H1 (cell line): ENCODE data around the gene VSIR.

ENCODE experiments used
- CHD1 ChIP-seq: IDR thresholded peaks from 2 replicates; pipeline ENCODE4 v1.6.1; 2012; ENCODE audit warnings: low read depth, low read length, improper control_type of control experiment
- EZH2 ChIP-seq: fragments of 200-600 bp; sonication (generic); IDR thresholded peaks from 2 replicates; pipeline ENCODE4 v1.7.1; 2012; ENCODE audit warnings: low read depth, mild to moderate bottlenecking, moderate library complexity, low read length, inconsistent platforms; ENCODE audit not compliant: severe bottlenecking
- GABPA ChIP-seq: IDR thresholded peaks from 2 replicates; pipeline ENCODE4 v1.6.1; 2011; ENCODE audit warnings: mild to moderate bottlenecking, low read length, moderate library complexity, borderline replicate concordance; ENCODE audit not compliant: insufficient read depth
- TAF1 ChIP-seq: IDR thresholded peaks from 2 replicates; pipeline ENCODE4 v1.6.1; 2011; ENCODE audit warnings: mild to moderate bottlenecking, low read depth, low read length
- TF ChIP-seq, protein P1 (sequence below), 3 experiments: IDR thresholded peaks; 1 replicate in 2 of 3; 2 replicates in 1 of 3; pipeline versions ENCODE4 v1.5.1 to v1.6.1; 2011; ENCODE audit warnings: low read length in 3 of 3, mild to moderate bottlenecking in 3 of 3, inconsistent platforms in 2 of 3, low read depth in 1 of 3, moderate library complexity in 1 of 3; ENCODE audit not compliant: insufficient read depth in 1 of 3; ENCODE audit errors: control extremely low read depth in 1 of 3

DNA sequence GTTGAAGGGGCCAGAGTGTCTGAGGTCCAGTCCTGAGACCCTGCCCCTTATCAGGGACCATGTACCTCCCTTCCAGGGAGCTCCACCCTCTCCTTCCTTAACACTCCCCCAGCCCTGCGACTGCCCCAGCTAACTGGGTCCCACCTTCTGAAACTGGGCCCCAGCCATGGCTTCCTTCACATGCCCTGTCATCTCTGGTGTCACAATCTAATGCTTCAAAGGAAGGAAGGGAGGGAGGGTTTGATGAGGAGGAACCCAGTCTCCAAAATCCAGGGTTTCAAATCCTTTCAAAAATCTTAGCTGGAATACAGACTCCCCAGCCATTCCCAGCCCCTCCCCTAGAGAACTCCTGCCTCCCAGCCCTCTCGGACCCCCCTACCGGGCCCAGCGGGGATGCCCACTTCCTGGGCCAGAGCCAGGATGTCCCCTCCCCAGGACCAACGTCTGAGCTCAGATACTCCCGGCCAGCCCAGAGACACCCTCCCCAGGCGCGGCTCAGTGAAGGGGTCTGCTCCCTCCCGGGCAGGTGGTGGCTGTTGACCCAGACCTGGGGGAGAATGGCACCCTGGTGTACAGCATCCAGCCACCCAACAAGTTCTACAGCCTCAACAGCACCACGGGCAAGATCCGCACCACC is 71.7 kb downstream of the VSIR start:
- TF ChIP-seq TAF1 (no peak), GABPA (no peak), EZH2 (no peak), CHD1 (no peak)
- TF ChIP-seq, protein P1, sequence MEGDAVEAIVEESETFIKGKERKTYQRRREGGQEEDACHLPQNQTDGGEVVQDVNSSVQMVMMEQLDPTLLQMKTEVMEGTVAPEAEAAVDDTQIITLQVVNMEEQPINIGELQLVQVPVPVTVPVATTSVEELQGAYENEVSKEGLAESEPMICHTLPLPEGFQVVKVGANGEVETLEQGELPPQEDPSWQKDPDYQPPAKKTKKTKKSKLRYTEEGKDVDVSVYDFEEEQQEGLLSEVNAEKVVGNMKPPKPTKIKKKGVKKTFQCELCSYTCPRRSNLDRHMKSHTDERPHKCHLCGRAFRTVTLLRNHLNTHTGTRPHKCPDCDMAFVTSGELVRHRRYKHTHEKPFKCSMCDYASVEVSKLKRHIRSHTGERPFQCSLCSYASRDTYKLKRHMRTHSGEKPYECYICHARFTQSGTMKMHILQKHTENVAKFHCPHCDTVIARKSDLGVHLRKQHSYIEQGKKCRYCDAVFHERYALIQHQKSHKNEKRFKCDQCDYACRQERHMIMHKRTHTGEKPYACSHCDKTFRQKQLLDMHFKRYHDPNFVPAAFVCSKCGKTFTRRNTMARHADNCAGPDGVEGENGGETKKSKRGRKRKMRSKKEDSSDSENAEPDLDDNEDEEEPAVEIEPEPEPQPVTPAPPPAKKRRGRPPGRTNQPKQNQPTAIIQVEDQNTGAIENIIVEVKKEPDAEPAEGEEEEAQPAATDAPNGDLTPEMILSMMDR (IDR thresholded peaks at IDR 0.05; ENCODE audit: control extremely low read depth in 1 of 3, insufficient read depth in 1 of 3, low read depth in 1 of 3, low read length in 3 of 3): no peak
